Measurements from ENCODE around the gene PHF10.

The PHF10 gene

GRCh38 chr6:169665289-169665688 lies 59.0 kb downstream of the PHF10 start:
- TF ChIP-seq EZH2 (IDR thresholded peaks at IDR 0.05), result no peak
- TF ChIP-seq FOXP2 (optimal IDR thresholded peaks at IDR 0.05; ENCODE audit: control extremely low read depth, extremely low read length, insufficient read depth), result no peak
- TF ChIP-seq POLR2AphosphoS5 (IDR thresholded peaks at IDR 0.05; ENCODE audit: borderline replicate concordance, low read depth, low read length), result no peak
- Histone ChIP-seq H3K4me3 (no peak overlapping the region), H3K9ac (ENCODE audit: insufficient read length) (no peak overlapping the region), H3K36me3 (ENCODE audit: insufficient read depth, low read length) (peaks cover 9% of the 10 kb centered on the region; the same call in 1 of the 2 replicates), H3K27ac (no peak overlapping the region), H3K9me3 (ENCODE audit: low read depth, low read length) (no peaks in the 10 kb centered on the region)
- no peak for DNase-seq (ENCODE audit: low read depth, low spot score)

- H3K4me3 ChIP-seq, result no peak overlapping the region
- no peak overlapping the region for H3K27ac ChIP-seq
- no peak for DNase-seq (ENCODE audit: low read depth, low spot score)
- peaks cover 9% of the 10 kb centered on the region; the same call in 1 of the 2 replicates for H3K36me3 ChIP-seq (ENCODE audit: insufficient read depth, low read length)
- no peak overlapping the region for H3K9ac ChIP-seq (ENCODE audit: insufficient read length)
- TF ChIP-seq FOXP2 (optimal IDR thresholded peaks at IDR 0.05; ENCODE audit: control extremely low read depth, extremely low read length, insufficient read depth) (no peak), EZH2 (IDR thresholded peaks at IDR 0.05) (no peak), POLR2AphosphoS5 (IDR thresholded peaks at IDR 0.05; ENCODE audit: borderline replicate concordance, low read depth, low read length) (no peak)
- H3K9me3 ChIP-seq (ENCODE audit: low read depth, low read length), result no peaks in the 10 kb centered on the region
These were observed 60.1 kb downstream of the PHF10 start for GRCh38 chr6:169664227-169664626.

DNA sequence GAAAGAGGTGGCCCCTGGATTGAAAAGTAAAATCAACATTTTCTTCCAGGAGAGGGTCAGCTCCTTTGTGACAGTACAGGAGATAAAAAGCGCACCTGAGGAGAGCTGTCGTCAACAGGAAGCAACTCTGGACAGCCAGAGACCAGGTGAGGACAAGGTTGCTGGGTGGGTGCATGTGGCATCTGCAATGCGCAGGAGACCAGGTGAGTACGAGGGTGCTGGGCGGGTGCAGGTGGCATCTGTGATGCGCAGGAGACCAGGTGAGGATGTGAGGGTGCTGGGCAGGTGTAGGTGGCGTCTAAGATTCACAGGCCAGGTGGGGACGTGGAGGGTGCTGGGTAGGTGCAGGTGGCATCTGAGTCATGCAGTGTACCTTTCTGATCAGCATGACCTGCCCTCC lies 60.8 kb downstream of the PHF10 start:
- H3K4me3 ChIP-seq, result no peak overlapping the region
- no peak overlapping the region for H3K27ac ChIP-seq
- no peaks in the 10 kb centered on the region for H3K9me3 ChIP-seq (ENCODE audit: low read depth, low read length)
- peaks cover 9% of the 10 kb centered on the region; the same call in 1 of the 2 replicates for H3K36me3 ChIP-seq (ENCODE audit: insufficient read depth, low read length)
- DNase-seq (ENCODE audit: low read depth, low spot score), result no peak
- H3K9ac ChIP-seq (ENCODE audit: insufficient read length), result no peak overlapping the region
- TF ChIP-seq POLR2AphosphoS5 (IDR thresholded peaks at IDR 0.05; ENCODE audit: borderline replicate concordance, low read depth, low read length), result no peak
- TF ChIP-seq EZH2 (IDR thresholded peaks at IDR 0.05), result no peak
- TF ChIP-seq FOXP2 (optimal IDR thresholded peaks at IDR 0.05; ENCODE audit: control extremely low read depth, extremely low read length, insufficient read depth), result no peak

DNA sequence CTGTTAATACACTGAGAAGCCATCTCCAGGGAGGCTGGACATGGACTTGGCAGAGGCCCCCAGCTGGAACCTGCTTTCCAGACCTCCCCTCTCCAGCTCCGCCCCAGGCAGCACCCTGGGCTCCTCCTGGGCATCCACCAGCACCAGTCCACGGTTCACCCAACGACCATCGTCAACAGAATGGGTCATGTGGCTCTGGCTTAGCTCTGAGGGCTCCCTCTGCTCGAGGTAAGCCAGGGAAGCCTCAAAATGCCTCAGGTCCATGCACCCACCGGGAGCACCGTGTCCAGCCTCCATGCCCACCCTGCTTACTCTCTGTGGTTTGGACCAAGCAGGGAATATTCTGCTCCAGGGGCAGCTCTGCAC lies 62.9 kb downstream of the PHF10 start:
- H3K4me3 ChIP-seq, result no peak overlapping the region
- H3K27ac ChIP-seq, result no peak overlapping the region
- no peaks in the 10 kb centered on the region for H3K9me3 ChIP-seq (ENCODE audit: low read depth, low read length)
- no peak for DNase-seq (ENCODE audit: low read depth, low spot score)
- no peak overlapping the region for H3K9ac ChIP-seq (ENCODE audit: insufficient read length)
- peaks cover 13% of the 10 kb centered on the region; the same call in 1 of the 2 replicates for H3K36me3 ChIP-seq (ENCODE audit: insufficient read depth, low read length)
- TF ChIP-seq POLR2AphosphoS5 (IDR thresholded peaks at IDR 0.05; ENCODE audit: borderline replicate concordance, low read depth, low read length) (no peak), EZH2 (IDR thresholded peaks at IDR 0.05) (no peak), FOXP2 (optimal IDR thresholded peaks at IDR 0.05; ENCODE audit: control extremely low read depth, extremely low read length, insufficient read depth) (no peak)

DNA sequence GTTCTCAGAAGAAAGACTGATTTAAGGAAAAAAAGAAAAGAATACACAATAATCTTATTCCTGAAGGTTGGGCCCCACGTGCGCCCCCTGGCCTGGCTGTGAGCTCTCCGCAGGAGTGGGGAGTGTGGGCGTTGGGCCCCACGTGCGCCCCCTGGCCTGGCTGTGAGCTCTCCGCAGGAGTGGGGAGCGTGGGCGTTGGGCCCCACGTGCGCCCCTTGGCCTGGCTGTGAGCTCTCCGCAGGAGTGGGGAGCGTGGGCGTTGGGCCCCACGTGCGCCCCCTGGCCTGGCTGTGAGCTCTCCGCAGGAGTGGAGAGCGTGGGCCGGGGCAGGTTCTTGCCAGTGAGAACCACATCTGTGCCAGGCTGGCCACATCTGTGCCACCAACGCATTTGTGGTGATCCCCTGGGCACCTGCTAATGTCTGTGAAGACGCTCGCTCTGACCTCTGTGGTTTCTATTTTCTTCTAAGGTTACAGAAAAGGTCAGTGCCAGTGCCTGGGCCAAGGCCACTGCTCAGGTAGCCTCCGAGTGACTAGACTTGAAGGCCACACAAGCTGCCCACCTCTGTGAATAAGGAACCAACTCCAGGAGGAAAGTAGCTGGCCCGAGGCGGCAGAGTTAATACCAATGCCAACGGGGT lies 63.4 kb downstream of the PHF10 start:
- H3K36me3 ChIP-seq (ENCODE audit: insufficient read depth, low read length), result peaks cover 13% of the 10 kb centered on the region; the same call in 1 of the 2 replicates
- no peak overlapping the region for H3K9ac ChIP-seq (ENCODE audit: insufficient read length)
- no peak for DNase-seq (ENCODE audit: low read depth, low spot score)
- H3K4me3 ChIP-seq, result no peak overlapping the region
- H3K27ac ChIP-seq, result no peak overlapping the region
- TF ChIP-seq FOXP2 (optimal IDR thresholded peaks at IDR 0.05; ENCODE audit: control extremely low read depth, extremely low read length, insufficient read depth), result no peak
- no peak for TF ChIP-seq EZH2 (IDR thresholded peaks at IDR 0.05)
- no peak for TF ChIP-seq POLR2AphosphoS5 (IDR thresholded peaks at IDR 0.05; ENCODE audit: borderline replicate concordance, low read depth, low read length)
- H3K9me3 ChIP-seq (ENCODE audit: low read depth, low read length), result no peaks in the 10 kb centered on the region

- H3K9me3 ChIP-seq (ENCODE audit: low read depth, low read length), result no peaks in the 10 kb centered on the region
- H3K9ac ChIP-seq (ENCODE audit: insufficient read length), result no peak overlapping the region
- DNase-seq (ENCODE audit: low read depth, low spot score), result no peak
- no peak overlapping the region for H3K27ac ChIP-seq
- peaks cover 13% of the 10 kb centered on the region; the same call in 1 of the 2 replicates for H3K36me3 ChIP-seq (ENCODE audit: insufficient read depth, low read length)
- TF ChIP-seq FOXP2 (optimal IDR thresholded peaks at IDR 0.05; ENCODE audit: control extremely low read depth, extremely low read length, insufficient read depth), result no peak
- no peak for TF ChIP-seq EZH2 (IDR thresholded peaks at IDR 0.05)
- TF ChIP-seq POLR2AphosphoS5 (IDR thresholded peaks at IDR 0.05; ENCODE audit: borderline replicate concordance, low read depth, low read length), result no peak
- H3K4me3 ChIP-seq, result no peak overlapping the region
These were observed 64.3 kb downstream of the PHF10 start for GRCh38 chr6:169659820-169660610.

DNA sequence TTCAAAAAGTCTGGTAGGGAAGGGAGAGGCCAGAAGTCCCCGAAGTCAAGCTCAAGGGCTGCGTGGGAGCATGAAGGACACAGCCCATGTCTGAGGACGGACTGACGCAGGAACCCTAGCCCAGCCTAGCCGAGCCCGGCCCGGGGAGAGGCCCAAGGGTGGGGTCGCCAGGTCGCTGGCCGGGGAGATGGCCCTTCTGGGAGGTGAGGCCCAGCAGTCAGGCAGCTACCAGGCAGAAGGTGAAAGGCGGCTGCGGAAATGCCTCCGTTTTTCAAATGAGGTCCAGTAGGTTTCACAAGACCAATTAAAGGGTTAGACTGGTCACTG lies 67.1 kb downstream of the PHF10 start:
- H3K9ac ChIP-seq (ENCODE audit: insufficient read length), result no peak overlapping the region
- no peak for DNase-seq (ENCODE audit: low read depth, low spot score)
- TF ChIP-seq POLR2AphosphoS5 (IDR thresholded peaks at IDR 0.05; ENCODE audit: borderline replicate concordance, low read depth, low read length) (no peak), FOXP2 (optimal IDR thresholded peaks at IDR 0.05; ENCODE audit: control extremely low read depth, extremely low read length, insufficient read depth) (no peak), EZH2 (IDR thresholded peaks at IDR 0.05) (no peak)
- no peak overlapping the region for H3K27ac ChIP-seq
- H3K4me3 ChIP-seq, result no peak overlapping the region
- H3K36me3 ChIP-seq (ENCODE audit: insufficient read depth, low read length), result peaks cover 4% of the 10 kb centered on the region; the same call in 1 of the 2 replicates
- no peaks in the 10 kb centered on the region for H3K9me3 ChIP-seq (ENCODE audit: low read depth, low read length)

GRCh38 chr6:169656546-169657283 lies 67.6 kb downstream of the PHF10 start:
- Histone ChIP-seq H3K9me3 (ENCODE audit: low read depth, low read length) (no peaks in the 10 kb centered on the region), H3K4me3 (no peak overlapping the region), H3K9ac (ENCODE audit: insufficient read length) (no peak overlapping the region), H3K27ac (no peak overlapping the region), H3K36me3 (ENCODE audit: insufficient read depth, low read length) (peaks cover 4% of the 10 kb centered on the region; the same call in 1 of the 2 replicates)
- no peak for DNase-seq (ENCODE audit: low read depth, low spot score)
- no peak for TF ChIP-seq EZH2 (IDR thresholded peaks at IDR 0.05)
- no peak for TF ChIP-seq FOXP2 (optimal IDR thresholded peaks at IDR 0.05; ENCODE audit: control extremely low read depth, extremely low read length, insufficient read depth)
- no peak for TF ChIP-seq POLR2AphosphoS5 (IDR thresholded peaks at IDR 0.05; ENCODE audit: borderline replicate concordance, low read depth, low read length)

All from SK-N-MC (cell line).